Activated CD4-positive, alpha-beta T cell treated with anti-CD3 and anti-CD28 coated beads, Interleukin-2, amount 50 U/mL, for 4 hours (primary cell): Measurements from ENCODE around the gene GAK.

Source experiments
- DNase-seq, 2 experiments: peaks; one replicate each; pipeline ENCODE4 v3.0.0-alpha.2; 2020

The GAK gene

DNA sequence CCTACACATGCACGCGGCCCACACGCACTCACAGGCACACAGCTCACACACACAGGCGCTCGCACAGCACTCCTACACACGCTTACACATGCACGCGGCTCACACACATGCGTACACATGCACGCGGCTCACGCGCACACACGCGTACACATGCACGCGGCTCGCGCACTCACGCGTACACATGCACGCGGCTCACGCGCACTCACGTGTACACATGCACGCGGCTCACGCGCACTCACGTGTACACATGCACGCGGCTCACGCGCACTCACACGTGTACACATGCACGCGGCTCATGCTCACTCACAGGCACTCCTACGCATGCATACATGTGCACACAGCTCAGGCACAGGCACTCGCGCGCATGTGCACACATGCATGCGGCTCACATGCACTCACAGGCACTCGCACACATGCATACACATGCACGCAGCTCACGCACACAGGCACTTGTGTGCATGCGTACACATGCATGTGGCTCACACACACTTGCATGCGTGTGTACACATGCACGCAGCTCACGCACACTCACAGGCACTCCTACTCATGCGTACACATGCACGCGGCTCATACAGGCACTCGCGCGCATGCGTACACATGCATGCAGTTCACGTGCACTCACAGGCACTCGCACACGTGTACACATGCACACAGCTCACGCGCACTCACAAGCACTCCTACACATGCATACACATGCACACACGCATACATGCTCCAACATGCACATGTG lies 44.9 kb downstream of the GAK start:
- DNase-seq: no peak

DNA sequence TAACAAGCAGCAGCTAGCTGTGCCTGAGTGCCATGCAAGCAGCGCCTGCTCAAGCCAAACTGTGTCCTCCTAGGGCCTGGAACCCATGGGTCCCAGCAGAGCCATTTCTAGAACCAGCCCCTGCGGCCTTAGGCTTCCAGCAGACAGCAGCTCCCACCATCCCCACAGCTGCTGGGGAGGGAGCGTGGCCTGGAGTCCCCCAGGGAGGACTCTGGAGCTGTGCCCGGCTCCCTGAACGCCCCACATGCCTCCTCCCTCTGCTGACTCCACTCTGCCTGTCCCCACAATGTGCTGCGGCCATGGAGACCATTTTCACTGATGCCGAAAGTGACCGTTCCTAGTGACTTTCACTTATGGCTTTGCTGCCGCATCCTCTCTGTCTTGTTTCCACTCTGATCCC lies 45.9 kb downstream of the GAK start:
- DNase-seq: no peak

DNA sequence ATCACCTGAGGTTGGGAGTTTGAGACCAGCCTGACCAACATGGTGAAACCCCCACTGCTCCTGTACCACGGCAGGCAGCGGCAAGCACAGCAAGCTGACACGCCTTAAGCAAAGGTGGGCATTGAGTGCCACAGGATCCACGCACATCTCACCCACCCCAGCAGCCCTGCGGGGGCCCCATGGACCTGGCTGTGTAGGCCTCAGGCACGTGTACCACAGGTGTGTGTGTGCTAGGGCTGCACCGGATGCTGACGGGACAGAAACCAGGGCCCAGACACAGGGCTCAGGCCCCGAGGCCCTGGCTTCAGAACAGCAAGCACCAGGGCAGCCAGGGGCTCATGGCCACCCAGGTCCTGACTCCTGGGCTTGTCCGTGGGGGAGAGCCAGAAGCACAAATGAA lies 46.8 kb downstream of the GAK start:
- no peak for DNase-seq

DNA sequence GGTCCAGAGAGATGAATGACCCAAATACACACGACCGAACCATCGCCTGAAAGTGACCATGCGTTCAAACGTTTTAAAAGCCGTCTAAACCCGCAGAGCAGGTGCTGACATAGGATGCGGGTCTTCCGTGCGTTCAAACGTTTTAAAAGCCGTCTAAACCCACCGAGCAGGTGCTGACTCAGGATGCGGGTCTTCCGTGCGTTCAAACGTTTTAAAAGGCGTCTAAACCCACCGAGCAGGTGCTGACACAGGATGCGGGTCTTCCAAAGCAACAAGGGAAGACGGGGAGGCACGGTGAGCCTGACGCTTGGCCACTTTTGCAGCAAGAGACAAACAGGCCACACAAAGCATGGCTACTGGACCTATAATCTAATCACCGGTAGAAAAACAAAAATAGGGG lies 47.2 kb downstream of the GAK start:
- no peak for DNase-seq

DNA sequence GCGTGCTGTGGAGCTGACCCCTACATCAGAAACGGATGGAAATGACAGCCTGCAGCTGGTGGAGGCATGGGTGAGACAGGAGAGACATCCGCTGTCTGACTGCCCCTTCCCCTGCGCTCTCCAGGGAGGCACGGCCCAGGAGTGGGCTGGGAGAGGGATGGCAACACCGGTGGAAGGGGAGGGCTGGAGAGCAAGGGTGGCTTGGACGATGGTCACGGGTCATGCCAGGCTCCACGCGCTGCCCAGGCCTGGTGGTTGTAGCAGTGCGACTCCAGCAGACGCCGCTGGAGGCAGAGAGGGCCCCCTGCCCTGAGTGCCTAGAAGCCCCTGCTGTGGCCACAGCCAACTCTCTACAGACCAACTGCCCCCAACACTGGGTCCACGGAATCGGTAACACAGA lies 47.9 kb downstream of the GAK start:
- DNase-seq: no peak

DNA sequence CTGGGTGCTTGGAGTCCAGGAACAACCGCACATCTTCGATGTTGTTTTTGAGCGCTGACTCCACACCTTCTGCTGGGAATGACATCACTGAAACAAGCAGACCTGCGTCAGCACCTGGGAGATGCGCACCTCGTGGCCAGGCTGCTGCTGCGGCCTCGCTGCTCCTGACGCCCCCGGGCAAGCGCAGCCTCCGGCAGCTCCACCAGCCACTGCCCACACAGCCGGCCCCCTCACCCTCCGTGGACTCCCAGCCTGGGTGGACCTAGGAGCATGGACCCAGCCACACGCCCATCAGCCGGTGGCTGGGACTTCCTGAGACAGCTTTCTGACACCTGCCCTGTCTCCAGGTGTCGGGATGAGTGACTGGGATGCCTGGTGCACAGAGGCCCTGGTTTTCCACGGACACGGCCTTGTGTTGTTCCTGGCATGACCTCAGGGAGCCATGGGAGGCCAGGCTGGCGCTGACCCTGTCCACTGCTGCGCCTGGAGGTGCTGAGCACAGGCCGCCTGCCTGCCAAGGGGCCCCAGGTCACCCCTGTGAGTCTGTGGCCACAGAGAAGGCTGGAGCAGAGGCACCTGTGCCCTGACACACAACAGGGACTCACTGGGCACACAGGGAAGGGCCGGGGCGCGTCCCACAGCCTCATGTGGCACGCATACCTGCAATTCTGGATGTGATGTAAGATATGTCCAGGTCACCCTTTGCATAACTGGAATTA lies 48.6 kb downstream of the GAK start:
- DNase-seq: no peak

DNA sequence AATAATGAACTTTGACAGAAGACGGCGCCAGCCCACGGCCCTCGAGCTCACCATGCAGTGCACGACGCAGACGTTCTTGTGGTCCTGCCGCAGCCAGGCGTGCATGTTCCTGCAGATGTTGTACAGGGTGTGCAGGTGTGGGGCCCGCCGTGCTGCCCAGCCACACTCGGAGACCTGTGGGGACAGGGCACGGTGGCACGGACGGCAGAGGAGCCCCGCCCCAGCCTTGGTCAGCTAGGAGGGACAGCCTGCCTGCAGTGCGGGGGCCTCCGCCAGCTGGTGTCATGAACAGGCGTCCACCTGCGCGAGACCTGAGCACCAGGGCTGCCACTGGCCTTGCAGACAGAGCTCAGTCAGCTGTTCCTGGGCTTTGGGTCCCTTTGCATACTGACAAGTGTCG lies 49.5 kb downstream of the GAK start:
- DNase-seq: no peak

DNA sequence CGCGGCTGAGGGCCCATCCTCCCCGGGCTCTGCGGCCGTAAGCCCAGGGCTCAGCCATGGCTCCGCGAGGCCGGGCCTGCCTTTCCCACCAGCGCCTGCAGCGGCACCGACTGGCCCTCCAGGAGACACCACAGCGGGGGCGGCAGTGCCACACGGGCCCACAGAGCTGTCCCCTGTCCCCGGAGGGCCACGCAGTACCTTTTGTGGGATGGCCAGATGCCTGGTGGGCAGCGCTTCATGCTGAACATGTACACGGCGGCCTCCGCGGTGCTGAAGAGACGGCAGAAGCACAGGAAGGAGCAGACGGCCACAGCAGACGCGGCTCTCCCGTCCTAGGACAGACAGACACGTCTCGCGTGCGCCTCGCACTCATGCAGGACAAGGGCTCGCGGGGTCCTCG lies 50.4 kb downstream of the GAK start:
- no peak for DNase-seq

DNA sequence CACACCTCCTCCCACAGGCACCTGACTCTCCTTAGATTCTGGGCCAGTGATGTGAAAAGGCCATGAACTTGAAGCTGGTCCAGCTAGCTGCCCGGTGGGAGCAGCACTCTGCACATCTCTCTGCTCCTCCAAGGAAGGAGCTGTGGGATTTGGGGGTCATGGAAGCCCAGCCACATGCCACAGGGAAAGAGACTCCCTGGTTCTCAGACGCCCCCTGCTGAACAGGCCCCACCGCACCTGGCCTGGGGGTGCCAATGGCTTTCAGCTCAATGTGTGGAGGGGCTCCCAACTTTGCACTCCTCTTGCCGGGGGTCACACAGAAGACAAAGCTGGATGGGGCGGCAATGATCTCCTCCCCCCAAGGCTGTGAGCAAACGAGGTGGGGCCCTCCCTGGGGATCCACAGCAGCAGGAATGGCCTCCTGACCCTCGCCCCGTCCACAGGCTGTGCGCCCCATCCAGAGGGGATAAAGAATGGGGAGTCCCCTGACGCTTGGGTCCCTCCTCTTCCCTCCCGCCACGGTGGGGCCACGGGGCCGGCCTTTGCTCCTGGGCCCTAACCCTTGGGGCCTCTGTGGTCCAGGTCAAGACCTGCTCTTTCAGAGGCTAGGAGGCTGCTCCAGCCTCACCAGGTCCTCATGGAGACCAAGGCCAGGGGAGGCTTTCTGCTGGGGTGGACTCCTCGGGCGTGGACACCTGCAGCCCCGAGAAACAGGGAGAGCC lies 51.3 kb downstream of the GAK start:
- no peak for DNase-seq

DNA sequence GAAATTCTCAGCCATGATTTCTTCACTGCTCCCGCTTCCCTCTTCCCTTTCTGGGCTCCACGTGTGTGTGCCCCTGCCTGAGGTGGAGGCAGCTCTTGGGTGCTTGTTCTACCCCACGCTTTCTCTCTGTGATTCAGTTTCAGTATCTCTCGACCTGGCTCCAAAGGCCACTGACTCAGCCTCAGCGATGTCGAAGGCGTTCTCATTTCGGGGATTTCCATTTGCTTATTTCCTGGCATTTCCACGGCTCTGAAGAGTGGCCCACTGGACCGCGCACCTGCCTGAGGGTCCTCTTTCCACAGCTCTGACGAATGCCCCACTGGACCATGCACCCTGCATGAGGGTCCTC lies 52.4 kb downstream of the GAK start:
- DNase-seq: peak; percentile 49 to 60

DNA sequence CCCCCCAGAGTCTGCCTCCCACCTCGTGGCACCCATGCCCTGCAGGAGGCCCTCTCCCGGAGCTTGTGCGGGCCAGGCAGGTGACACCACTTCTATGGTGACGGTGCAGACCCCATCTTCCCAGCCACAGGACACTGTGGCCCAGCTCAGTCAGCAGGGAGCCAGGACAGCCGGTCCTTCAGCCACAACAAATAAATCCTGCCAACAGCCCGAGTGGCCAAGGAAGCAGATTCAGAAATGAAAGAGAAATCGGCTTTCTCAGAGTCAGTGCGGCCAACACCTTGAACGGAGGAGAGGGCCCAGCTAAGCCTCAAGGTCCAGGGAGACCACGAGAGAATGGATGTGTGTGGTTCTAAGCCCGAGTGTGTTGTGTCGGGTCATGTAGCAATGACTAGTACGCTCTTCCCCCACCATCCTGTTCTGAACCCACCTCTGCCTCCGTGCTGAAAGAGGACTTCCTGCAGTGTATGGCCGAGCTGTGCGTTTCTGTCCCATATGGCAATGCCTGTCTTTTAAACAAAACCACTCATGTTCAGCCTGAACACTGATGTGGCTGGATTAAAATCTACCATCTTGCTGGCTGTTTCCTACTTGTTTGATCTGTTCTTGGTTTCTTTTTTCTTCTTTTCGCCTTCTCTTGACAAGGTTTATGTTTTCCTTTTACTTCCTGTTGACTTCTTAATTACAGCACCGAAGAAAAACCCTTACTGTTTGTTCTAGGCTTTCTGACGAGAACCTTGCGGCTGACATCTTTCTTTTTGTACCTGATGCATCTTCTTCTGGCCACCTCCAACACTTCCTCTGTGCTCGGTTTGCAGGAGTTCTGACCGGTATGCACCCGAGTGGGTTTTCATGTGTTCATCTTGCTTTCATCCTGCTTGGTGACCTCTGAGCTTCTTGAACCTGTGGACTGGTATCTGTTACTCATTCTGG lies 53.1 kb downstream of the GAK start:
- DNase-seq: peak; percentile 9 to 15

DNA sequence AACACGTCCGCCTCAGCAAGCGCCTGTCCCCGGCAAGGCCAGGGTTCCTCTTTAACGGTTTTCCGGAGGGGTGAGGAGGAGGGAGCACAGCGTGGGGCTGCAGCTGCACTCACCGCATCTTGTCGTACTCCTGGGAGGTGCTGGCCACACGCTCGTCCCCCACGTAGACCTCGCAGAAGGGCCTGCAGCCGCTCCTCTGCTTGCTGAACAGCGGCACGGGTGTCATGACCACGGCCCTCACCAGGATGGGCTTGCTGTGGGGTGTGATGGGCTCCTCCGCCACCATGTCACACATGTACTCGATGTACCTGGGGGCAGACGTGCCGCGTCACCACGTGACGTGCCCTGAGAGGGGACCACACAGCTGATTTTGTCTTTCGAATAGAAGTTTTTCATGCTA lies 54.6 kb downstream of the GAK start:
- DNase-seq: no peak

DNA sequence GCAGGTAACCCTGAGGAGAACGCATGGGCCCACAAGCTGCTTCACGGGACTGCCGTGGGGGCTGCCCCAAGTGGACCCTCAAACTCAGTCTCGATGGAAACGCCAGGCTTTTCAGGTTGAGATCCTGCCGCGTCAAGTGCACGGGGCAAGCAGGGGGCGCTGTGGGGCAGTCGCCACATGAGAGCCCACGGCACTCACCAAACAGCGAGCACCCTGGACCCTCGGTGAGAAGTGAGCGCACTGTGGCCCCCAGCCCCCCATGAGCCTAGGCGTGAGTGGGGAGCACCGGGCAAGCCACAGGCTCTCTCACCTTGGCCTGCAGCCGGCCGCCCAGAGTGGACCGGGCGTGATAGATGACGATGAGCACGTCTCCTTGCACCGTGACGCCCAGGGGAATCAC lies 55.3 kb downstream of the GAK start:
- no peak for DNase-seq

DNA sequence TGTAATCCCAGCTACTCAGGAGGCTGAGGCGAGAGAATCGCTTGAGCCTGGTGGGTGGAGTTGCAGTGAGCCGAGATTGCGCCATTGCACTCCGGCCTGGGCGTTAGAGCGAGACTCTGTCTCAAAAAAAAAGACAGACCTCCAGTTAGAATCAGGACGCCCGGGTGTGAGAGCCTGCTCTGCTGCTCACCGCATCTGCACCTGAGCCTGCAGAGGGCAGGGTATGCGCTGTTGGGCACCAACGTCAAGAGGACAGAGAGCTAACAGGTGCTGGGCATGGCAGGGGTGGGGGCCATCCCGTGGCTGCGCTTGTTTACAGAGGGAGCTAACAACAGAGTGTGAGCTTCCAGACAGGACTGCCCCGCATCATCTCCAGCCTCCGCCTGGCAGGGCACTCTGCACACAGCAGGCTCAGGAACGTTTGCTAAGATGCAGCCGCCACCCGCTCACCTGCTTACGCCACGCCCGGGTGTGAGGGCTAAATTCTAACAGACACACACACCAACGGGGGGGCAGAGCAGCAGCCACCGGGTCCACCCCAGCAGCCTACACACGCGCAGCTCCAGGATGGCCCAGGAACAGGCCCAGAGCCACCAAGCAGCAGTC lies 56.2 kb downstream of the GAK start:
- no peak for DNase-seq

DNA sequence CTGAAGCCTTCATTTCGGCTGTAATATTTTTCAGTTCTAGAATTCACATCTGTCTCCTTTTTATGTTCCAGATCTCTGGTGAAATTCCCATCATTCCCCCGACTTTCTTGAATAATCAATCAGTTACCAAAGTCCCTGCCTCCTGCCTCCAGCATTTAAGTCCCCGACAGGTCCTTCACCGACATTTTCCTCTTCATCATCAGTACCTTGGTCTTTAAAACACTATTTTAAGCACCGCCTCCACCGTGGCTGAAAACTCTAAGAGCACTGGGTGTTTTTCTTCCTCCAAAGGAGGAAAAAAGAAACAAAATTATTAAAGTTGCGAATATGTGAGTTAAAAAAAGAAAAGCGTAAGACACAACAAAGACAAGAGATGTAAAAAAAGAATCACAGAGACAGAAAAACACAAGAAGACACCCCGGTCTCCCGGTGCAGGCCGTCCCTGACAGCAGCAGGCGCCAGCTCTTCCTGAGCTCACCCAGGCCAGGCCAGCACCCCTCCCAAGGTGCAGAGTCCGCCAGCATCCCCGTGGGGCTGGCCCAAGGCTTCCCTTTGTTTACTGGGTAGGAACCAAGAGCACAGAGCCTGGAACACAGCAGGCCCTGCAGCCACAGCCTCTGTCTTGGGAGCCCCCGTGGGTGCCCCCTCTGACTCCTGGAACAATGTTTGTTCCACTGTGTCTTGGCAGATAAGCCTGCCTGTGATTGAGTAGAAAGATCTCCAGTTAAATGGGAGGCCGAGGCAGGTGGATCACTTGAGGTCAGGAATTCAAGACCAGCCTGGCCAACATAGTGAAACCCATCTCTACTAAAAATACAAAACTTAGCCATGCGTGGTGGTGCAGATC lies 56.9 kb downstream of the GAK start:
- no peak for DNase-seq

DNA sequence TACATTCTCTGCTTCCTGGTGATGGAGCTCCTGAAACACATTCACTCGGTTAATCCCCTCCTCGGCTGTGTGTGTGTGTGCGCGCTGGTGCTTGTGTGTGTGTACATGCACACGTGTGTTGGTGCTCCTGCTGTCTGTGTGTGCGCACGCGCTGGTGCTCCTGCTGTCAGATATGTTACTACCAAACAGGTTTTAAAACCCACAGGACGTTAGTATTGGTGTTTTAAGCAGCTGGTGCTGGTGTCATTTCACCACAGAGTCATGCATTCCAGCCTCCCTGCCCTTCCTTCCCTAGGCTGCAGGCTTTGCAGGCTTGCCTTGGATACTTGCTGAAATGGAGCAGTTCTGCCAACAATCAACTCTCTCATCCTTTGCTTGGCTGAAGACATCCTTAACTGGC lies 58.1 kb downstream of the GAK start:
- no peak for DNase-seq

DNA sequence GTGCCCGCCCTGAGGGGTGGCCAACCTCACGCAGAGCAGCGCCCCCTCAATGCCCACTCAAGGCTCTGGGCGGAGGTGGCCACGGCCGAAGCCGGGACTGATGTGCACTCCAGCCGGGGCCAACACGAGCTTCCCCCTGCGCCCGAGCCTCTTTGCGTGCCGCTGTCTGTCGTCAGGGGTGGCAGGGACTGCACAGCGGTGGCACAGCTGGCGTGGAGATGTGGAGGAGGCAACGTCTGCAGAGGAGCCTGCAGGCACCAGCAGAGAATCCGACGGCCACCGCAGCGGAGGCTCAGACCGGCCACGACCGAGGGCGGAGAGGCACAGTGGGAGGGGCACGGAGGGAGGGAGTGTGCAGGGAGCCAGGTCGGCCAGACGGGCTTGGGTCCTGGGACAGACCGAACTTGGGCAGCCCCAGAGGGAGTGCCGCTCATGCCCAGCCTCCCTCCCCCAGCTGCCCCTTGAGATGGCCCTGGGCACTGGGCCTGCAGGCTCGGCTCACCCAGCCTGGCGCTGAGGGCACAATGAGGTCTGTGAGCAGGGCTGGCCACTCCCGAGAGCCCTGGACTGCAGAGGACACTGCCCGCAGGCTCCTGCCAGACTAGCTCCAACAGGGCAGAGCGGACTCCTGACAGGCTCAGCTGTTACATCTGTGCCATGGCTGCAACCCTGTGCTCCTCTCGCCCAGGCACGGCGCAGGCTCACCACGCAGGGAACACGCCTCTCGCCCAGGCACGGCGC lies 59.7 kb downstream of the GAK start:
- DNase-seq: no peak

DNA sequence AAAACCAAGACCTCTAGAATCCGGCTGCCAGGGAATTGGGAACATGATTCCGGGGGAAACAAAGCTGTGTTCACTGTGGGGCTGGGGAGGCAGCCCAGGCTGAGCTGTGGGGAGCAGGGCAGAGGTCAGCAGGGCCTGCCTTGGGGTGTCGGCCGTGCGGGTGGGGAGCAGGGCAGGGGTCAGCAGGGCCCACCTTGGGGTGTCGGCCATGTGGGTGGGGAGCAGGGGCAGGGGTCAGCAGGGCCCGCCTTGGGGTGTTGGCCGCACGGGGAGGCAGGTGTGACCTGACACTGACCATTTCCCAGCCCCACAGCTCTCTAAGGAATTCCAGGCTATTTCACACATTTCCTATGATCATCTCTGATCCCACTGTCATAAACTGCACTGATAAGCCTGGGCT lies 60.6 kb downstream of the GAK start:
- DNase-seq: no peak

DNA sequence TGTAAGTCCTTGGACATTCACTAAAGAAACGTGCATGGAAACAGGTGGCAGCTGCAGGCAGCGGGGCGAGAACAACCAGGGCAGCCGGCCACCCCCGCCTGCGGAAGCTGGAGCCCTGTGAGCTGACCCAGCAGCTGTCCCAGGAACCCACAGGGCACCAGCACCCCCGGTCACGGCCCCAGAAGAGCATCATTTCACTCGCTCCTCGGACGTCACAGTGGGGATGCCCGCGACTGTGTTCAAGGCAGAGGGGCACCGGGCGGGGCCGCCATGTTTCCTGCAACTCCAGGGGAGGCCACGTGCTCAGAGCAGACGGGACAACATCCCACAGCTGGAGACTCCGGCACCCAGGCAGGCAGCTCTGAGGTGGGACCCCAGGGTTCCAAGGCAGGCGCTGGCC lies 61.2 kb downstream of the GAK start:
- DNase-seq: no peak

DNA sequence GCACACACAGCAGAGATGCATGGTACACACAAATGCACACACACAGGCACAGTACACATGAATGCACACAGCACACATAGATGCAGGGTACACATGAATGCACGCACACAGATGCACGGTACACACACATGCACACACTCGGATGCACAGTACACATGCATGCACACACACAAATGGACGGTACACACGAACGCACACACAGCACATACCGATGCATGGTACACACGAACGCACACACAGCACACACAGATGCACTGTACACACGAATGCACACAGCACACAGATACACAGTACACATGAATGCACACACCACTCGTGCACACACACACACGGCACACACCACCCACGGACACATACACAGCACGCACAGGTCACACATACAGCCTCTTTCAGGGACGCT lies 62.3 kb downstream of the GAK start:
- no peak for DNase-seq

DNA sequence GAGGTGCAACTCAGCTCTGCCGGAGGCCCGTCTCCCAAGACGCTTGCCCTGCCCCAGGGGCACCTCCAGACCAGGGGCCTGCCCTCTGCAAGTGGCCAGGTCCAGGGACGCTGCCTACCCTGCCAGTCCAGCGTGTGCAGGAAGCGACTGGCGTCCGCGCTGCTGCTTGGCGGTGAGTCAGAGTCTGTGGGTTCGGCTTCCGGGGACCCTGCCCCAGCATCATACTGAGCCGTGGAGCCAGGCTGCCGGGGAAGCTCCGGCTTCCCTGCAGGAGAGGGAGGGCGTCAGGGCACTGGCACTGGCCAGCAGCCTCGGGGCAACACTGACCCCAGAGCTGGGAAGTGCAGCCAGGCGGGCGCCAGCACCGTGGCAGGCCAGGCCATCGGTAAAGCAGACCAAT lies 63.7 kb downstream of the GAK start:
- no peak for DNase-seq
